Measurements from ENCODE around the gene CDH10.

The CDH10 gene

GRCh38 chr5:24595329-24595728, 49.4 kb downstream of the CDH10 start:
- DNase-seq, result no peak

- no peak for DNase-seq
Observed at GRCh38 chr5:24591426-24591825, 53.4 kb downstream of the CDH10 start.

GRCh38 chr5:24589566-24589965, 55.2 kb downstream of the CDH10 start:
- DNase-seq, result no peak

DNA sequence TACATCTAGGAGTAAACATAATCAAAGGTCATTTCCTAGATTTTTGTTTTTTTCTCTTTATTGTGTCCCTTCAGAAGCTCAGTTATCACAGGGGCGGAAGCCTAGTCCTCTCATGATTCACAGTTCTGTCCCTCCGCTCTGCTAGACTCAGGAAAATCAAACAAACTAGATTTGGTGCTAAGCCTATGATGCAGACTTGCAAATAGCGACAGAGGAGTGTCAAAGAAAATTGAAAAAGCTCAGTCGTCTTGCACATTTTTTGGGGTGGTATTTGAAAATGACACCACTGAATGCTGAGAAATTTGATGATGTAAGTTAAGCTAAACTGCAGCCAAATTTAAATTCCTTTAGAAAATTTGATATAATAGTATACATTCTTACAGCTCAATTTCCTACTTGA, 59.0 kb downstream of the CDH10 start:
- DNase-seq, result no peak

DNA sequence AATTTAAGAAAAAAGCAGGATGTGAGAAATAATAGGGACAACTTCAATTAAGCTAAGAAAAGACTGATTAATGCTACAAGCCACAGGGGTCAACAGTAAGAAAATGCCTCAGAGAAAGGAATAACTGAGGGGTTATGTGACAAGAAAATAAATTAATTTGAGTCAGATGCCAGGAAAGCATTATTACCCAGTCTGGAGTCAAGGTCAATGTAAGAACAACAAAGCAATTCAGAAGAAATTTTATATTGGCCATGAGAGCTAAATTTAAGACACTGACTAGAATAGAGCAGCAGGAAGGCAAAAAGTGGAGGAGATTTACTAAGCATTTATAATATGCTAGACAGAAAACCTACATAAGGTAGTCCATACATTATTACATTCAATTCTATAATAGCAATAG, 73.5 kb downstream of the CDH10 start:
- DNase-seq, result no peak

DNA sequence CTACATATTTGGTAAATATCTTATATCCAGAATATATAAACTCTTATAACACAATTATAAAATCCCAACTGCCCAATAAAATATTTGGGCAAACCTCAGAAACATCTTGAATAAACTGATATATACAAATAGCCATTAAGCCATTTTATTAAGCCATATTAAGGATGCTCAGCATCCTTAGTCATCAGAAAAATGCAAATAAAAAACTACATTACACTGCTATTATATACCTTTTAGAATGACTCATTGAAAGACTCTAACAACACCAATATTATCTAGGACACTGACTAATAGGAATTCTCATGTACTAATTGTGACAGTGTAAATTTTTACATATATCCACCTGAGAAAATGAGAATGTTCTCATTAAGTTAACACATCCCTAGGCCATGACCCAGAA, 77.8 kb downstream of the CDH10 start:
- DNase-seq, result no peak

DNA sequence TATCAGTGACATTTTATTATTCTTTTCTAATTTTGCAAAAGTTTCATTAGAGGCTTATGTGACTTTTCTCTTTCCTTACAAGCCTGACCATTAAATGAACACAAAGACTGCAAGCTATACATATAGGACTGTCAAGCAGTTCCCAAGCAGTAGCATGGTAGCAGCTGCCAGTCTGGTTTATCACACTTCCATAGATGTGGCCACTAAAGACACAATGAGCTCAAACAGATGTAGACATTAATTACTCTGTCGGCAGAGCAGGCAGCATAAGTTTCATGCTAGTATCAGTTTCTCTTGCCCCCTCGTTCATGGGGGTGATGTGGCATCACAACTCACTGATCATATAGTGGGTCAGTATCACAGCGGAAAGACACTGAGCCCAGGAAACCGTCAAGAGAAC, 89.5 kb downstream of the CDH10 start:
- DNase-seq, result no peak

- DNase-seq, result peak; percentile 49
Observed at GRCh38 chr5:24547132-24547531, 97.6 kb downstream of the CDH10 start.

DNA sequence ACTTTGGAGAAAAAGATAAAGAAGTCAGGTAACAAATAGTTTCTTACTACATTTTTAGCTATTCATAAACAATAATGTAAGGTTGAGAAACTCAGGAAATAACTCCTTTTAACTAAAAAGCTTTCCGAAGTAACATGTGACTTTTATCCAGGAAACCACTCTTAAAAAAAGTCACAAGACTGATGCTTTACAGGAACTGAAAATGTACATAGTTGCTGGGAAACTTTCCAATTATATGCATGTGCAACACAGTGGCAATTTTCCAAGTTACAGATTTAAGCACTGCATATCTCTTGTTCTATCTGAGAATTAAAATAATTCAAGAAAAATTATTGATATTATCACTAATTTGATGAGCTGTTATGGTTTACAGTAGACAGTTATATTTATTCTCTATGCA, 105.2 kb downstream of the CDH10 start:
- DNase-seq, result no peak

DNA sequence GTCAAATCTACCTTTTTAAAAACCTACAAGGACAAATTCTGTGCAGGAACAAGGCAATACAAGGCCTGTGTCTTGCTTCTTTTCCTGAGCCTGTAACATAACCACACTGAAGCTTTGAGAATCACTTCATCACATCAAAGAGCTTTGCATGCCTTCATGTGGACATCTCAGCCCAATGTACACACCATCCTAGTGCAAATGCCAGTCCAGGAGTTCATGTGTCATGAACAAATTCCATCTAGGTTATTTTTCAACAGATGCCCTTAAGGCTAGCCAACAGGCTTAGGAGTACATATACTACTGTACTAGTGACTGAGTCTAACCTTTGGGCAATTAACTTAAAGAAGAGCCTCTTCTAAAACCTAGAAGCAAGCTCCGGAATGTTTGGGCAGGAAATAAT, 106.4 kb downstream of the CDH10 start:
- no peak for DNase-seq

GRCh38 chr5:24535646-24536045, 109.1 kb downstream of the CDH10 start:
- DNase-seq, result no peak

DNA sequence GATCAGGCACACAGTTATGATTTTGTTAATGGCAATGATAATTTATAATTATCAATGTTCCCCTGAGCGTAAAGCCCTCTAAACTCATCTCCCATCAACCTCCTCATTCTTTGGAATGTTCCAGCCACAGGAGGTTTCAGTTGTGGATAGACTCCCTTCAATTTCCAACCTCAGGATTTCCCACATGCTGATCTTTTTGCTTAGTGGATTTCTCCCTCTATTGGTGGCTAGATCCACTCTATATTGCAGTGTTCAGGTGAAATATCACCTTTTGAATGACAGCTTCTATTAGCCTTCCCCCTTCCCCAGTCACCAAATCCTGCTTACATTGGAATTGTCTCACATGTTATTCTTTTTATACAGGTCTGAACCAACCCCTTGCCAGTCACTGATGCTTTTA, 113.9 kb downstream of the CDH10 start:
- DNase-seq, result no peak

GRCh38 chr5:24525414-24525813, 119.4 kb downstream of the CDH10 start:
- DNase-seq, result no peak

GRCh38 chr5:24512423-24512822, 132.4 kb downstream of the CDH10 start:
- DNase-seq, result no peak

- no peak for DNase-seq
Observed at GRCh38 chr5:24510523-24510988, 134.2 kb downstream of the CDH10 start.

DNA sequence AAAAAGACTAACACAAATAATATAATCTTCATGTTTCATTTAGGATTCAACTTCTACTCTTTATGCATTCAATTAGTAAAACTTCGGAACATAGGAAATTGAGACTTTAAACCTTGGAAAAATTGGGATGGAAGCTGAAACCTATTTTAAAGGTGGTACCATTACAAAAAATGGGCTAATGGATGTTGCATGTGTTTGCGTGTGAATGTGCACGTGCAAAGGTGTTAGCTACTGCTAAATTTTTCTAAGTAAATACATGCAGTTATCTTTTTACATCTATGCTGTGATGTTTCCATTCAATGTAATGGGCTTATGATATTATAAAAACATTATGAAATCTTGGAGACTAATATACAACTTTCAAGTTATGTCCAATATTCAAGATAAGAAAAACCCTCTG, 134.8 kb downstream of the CDH10 start:
- DNase-seq, result no peak

DNA sequence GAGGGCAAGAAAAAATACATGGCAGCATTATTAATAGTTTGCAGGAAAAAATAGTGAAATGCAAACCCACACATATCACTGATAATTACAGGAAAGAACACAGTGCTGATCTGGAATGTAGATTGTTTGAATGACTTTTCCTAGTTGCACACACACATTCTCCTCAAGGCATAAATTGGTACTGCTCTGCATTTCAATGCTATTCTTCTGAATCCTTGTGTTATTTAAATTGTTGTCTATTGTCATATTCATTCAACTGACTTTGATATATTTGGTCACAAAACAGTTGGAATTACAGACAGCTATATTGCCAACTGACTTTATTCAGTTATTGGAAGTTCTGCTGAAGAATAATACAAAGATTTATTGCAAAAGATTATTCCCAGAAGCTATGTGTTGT, 139.5 kb downstream of the CDH10 start:
- DNase-seq, result no peak

DNA sequence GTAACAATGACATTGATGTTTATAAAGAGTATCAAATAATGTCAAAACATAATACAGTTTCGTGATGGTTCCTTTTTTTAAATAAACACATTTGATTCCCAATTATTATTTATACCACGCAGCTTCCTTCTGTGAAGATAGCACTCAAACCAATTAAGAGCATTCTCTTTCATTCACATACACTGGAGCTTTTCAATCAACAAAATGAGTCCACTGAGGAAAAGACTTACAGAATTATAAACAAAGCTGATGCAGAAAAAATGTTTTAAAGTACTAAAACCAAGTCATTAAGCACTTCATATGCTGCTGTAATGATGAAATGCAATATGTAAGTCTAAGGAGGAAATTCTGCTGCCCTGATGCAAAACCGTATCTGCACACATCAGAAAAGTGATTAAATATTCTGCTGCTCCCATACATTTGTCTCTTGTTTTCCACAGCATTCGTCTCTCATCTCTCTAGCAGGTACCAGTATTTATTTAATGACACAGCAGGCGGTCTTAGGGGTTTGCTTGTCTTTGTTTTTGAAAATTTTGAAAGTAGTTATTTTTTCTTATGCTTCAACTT, 147.1 kb downstream of the CDH10 start:
- no peak for DNase-seq

DNA sequence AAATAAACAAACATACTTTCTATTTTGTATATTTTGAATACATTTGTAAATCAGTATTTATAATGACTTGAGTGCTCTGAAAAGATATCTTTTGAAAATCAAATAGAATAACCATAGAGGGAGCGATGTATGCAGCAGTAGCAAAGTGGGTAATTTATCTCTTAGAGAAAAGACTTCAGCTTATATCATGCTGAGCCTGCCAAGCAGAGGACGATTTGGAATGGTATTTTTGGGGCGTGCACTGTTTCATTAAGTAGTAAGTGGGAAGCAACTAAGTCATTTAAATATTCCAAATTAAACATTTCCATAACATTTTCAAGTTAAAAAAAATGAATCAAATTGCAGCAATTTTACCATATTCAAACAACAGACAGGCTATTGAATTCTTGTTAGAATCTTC, 147.6 kb downstream of the CDH10 start:
- no peak for DNase-seq

DNA sequence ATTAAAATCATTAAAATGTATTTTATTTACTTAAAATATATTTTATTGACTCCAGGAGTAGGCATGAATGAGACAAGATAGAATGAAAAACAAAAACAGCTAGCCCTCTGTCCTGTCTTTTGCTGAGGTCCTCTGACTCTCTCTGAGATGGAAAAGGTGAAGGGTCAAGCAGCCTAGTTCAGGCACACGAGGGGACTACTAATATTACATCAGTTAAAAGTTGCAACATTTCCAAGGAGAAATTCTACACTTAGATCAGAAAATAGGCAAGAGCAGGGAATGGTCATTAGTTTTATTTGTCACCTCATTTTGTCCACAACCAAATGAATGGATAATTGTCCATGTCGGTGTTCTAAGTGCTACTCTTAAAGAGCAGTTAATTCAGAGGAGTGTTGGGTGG, 148.5 kb downstream of the CDH10 start:
- DNase-seq, result no peak

DNA sequence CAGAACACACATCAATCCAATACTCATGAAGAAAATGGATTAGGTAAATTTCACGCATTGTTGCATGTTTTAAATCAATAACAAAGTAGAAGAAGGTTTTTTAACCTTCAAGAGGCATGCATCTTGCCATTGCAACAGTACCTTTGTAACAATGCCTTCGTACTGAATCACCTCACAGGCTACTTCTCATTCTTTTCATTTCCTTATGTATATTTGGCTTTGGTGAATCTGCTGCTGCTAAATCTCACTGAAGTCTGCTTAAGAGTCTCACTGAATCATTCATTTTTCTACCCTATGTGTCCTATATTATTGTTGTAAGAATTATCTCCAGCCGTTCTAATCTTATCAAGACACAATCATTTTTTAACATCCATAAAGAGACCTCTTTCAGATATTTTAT, 152.5 kb downstream of the CDH10 start:
- DNase-seq, result no peak

GRCh38 chr5:24491490-24491889, 153.3 kb downstream of the CDH10 start:
- no peak for DNase-seq

DNA sequence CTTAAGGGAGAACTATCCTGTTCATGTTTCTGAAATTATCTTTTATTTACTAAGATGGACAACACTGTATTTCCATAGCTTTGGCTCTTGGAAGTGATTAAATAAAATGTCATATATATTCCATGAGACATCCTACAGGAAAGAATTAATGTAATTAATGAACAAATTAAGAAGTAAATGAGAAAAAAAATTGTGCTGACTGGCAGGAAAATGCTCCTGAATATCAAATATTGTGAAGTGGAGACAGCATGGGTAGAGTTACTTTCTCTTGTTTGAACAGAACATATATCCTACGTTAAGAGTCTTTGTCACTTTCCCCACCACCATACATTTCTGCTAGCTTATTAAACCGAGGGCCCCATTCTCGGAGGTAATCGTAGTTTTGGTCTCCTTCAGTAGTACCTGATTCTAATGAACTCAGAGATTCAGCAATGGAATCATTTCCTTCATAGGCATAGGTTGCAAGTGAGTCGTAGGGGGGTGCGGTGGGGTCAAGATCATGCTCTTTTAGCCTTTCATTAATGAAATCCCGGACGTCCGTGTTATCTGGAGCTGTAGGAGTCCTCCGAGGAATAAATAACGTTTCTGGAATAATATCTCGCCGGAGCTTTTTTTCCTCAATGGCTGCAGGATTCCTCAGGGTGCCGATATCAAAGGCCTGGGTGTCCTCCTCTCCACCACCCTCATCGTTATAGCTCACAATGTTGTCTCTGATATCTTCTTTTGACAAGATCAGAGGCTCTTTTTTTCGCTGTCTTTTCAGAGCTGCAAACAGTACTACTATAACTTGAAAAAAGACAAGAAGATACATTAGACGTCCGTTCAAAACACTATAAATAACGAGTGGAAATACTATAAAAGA, 157.2 kb downstream of the CDH10 start:
- DNase-seq, result no peak

GRCh38 chr5:24480952-24481351, 163.8 kb downstream of the CDH10 start:
- DNase-seq, result no peak

DNA sequence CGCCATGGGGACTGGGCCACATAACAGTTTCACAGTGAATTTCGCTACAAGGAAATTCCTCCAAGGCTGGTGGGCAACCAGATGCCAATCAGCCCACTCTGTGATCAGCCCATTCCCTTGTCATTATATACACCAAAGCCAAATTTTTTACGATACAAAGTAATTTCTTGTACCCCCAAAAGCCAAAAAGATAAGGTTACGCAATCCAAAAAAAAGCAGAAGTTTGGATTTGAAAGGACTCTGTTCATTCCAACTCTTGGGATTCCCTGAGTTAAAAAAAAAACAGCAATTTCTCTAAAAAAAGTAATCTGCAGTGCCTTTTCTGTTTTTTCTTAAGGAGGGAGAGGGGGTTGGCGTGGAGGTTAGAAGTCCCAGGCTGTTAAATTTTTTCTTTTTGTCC, 166.8 kb downstream of the CDH10 start:
- DNase-seq, result no peak
